ENCODE results near the gene ERMARD. TPM values are rescaled to one million over a fixed set of nuclear protein-coding genes. Genes with fewer than 3 reads are reported as not detected.
A peak's percentile ranks its signal among the peaks of the same experiment; 100 is the strongest.

Gene ERMARD
- total RNA-seq = 16.3 and 21.2 TPM in 2 replicates
- 20.9 and 32.4 TPM in 2 replicates for polyA plus RNA-seq

DNA sequence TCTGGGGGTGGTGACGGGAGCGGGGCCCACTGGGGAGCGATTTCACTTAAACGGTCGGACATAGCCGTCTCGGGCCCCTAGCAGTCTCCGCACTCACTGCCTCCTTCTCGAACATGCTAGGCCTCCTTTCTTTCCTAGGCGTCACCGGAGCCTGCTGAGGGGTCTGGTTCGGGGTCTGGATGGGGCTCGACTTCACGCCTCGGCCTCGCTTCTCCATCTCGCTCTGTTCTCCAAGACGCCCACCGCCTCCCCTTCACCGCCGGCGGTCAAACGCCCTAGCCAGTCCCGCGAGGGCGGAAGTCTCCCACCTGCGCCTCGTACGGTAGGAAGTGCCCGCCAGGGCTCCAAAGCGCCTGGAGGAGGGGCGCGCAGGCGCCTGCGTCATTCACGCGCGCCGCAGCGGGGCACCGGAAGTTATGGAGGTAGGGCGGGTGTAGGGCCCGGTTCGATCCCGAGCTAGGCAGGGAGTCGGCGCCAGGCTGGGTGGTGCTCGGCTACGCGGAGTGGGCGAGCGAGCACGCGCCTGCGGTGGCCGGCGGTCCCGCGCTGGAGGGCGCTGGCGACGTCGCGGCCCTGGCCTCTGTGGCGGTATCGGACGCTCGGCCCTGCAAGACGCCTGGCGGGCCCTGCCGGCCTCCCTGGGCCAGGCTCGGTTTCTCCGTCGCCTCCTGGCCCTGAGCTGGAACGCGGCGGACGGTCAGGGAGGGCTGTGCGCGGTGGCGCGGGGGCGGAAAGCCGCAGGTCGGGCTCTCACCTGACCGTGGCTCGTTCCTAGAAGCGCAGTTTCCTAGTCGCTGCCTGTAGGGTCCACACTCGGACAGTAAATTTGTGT lies at the start of gene ERMARD, which contains the start of gene DYNLT2:
ERMARD (plus strand) TSS at position 381 of the 832 bp plus-strand sequence; CDS start at position 417, 36 bp downstream.
DYNLT2 (minus strand) TSS at position 331 of the 832 bp plus-strand sequence; CDS start at position 217, 114 bp downstream.
- peak; percentile 95 to 96 for DNase-seq (ENCODE audit: low read depth in 1 of 2, low spot score in 1 of 2)
- H3K9me3 ChIP-seq (ENCODE audit: low read depth) = no peaks in the 10 kb centered on the region
- H3K4me1 ChIP-seq (ENCODE audit: low read depth) = peaks cover 23% of the 10 kb centered on the region
- H3K27ac ChIP-seq = peak within 1 kb of the TSS; percentile 99
- peaks cover under 1% of the 10 kb centered on the region for H3K36me3 ChIP-seq
- peak within 1 kb of the TSS; percentile 64 for H3K4me3 ChIP-seq
- no peaks in the 10 kb centered on the region for H3K27me3 ChIP-seq
- peak; percentile 9 for TF ChIP-seq CTCF (IDR thresholded peaks at IDR 0.05; ENCODE audit: low read depth, low read length)

- H3K4me1 ChIP-seq (ENCODE audit: low read depth) = peaks cover 17% of the 10 kb centered on the region
- no peaks in the 10 kb centered on the region for H3K9me3 ChIP-seq (ENCODE audit: low read depth)
- DNase-seq (ENCODE audit: low read depth in 1 of 2, low spot score in 1 of 2) = peak; percentile 97 to 98
- H3K36me3 ChIP-seq = peaks cover 14% of the 10 kb centered on the region
- TF ChIP-seq CTCF (IDR thresholded peaks at IDR 0.05; ENCODE audit: low read depth, low read length) = no peak
- H3K27ac ChIP-seq = peak within 1 kb of the TSS; percentile 89
- no peaks in the 10 kb centered on the region for H3K27me3 ChIP-seq
- H3K4me3 ChIP-seq = peak within 1 kb of the TSS; percentile 66
Observed at GRCh38 chr6:169701954-169702839, 49.2 kb upstream of the ERMARD start, which contains the start of the genes C6orf120 and WDR27. TSS of gene C6orf120 (plus strand) at chr6:169702126. CDS start at chr6:169702460, 334 bp downstream. TSS of gene WDR27 (minus strand) at chr6:169702029. CDS start at chr6:169689005, 13,024 bp downstream.

GRCh38 chr6:169702840-169703246 lies 48.6 kb upstream of the ERMARD start:
- Histone ChIP-seq H3K4me3 (peak overlapping the region; percentile 66), H3K27ac (peak overlapping the region; percentile 89), H3K27me3 (no peaks in the 10 kb centered on the region), H3K9me3 (ENCODE audit: low read depth) (no peaks in the 10 kb centered on the region), H3K36me3 (peaks cover 14% of the 10 kb centered on the region), H3K4me1 (ENCODE audit: low read depth) (peaks cover 20% of the 10 kb centered on the region)
- peak in 1 of 2 donors; percentile 19 for DNase-seq (ENCODE audit: low read depth in 1 of 2, low spot score in 1 of 2)
- TF ChIP-seq CTCF (IDR thresholded peaks at IDR 0.05; ENCODE audit: low read depth, low read length) = no peak

DNA sequence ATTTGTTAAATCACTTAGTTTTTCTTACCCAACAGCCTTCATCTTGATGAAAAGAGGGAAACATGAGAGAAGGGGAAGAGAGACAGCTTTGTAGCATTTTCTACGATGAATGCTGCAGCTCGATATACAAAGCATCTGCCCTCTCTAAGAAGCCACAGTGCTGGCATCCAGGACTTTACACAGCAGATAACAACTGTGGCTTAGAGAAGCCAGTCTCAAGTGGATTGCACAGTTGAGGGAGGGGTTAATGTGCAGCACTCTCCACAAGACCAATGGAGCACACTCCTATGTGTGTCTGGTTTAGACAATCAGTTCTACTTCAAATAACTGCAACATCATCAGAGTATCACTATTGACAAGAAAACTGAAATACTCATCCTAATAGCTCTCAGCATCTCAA lies 43.6 kb upstream of the ERMARD start:
- H3K9me3 ChIP-seq (ENCODE audit: low read depth) = no peaks in the 10 kb centered on the region
- H3K36me3 ChIP-seq = peaks cover 48% of the 10 kb centered on the region
- H3K4me3 ChIP-seq = no peak overlapping the region
- H3K27ac ChIP-seq = peak overlapping the region; percentile 10
- peaks cover 18% of the 10 kb centered on the region for H3K4me1 ChIP-seq (ENCODE audit: low read depth)
- DNase-seq (ENCODE audit: low read depth in 1 of 2, low spot score in 1 of 2) = peak in 1 of 2 donors; percentile 67
- H3K27me3 ChIP-seq = no peaks in the 10 kb centered on the region
- no peak for TF ChIP-seq CTCF (IDR thresholded peaks at IDR 0.05; ENCODE audit: low read depth, low read length)

DNA sequence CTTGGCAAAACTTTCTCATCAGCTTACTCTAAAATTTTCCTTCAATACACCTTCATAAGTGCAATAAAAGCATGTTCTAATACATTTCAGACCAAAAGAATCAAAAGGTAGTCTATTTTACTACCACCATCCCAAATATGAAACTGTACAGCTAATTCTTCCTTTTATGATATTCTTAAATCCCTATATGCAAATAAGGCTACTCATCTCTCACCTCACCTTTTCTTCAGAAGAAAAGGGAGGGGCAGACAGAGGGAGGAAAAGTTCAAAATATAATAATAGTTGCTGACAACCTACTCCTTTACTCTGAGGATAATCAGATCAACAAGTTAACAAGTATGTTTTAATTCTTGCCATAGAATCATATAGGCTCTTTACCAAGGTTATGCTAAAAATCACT lies 42.1 kb upstream of the ERMARD start:
- no peak for TF ChIP-seq CTCF (IDR thresholded peaks at IDR 0.05; ENCODE audit: low read depth, low read length)
- H3K9me3 ChIP-seq (ENCODE audit: low read depth) = no peaks in the 10 kb centered on the region
- H3K27ac ChIP-seq = no peak overlapping the region
- DNase-seq (ENCODE audit: low read depth in 1 of 2, low spot score in 1 of 2) = no peak
- peaks cover 7% of the 10 kb centered on the region for H3K4me1 ChIP-seq (ENCODE audit: low read depth)
- no peak overlapping the region for H3K4me3 ChIP-seq
- H3K36me3 ChIP-seq = peaks cover 60% of the 10 kb centered on the region
- H3K27me3 ChIP-seq = no peaks in the 10 kb centered on the region
